ENCODE data around the gene AASDH. TPM values are rescaled to one million over a fixed set of nuclear protein-coding genes. Genes with fewer than 3 reads are reported as not detected.

Gene AASDH
- total RNA-seq, 2 donors from 2014 or later = 12.8 to 18.5 TPM

DNA sequence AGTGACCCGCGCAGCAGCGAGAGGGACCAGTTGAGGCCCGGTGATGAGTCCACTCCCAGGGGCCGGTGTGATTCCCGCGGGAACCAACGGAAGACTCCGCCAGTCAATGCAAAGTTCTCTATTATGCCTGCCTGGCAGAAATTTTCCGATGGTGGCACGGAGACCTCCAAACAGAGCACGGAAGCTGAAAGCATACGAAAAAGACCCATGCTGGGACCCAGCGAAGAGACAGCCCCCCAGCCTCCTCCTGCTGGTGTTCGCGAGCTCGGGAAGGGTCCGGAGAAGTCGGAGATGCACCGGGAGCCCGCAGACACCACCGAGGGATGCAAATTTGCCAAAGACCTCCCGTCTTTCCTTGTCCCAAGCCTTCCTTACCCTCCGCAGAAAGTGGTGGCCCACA lies 71.7 kb downstream of the AASDH start:
- H3K27ac ChIP-seq = no peak overlapping the region
- intact Hi-C loops (cut with DNase I) = no loop called here
- no peaks in the 10 kb centered on the region for H3K27me3 ChIP-seq (replicated peaks; ENCODE audit: insufficient read depth)
- no peak overlapping the region for H3K4me3 ChIP-seq
- no peaks in the 10 kb centered on the region for H3K4me1 ChIP-seq (replicated peaks)
- no peaks in the 10 kb centered on the region for H3K36me3 ChIP-seq
- WGBS = 98% methylated on average over 24 of the region's 24 CpGs
- H3K9me3 ChIP-seq = no peaks in the 10 kb centered on the region
- TF ChIP-seq POLR2AphosphoS5 (IDR thresholded peaks at IDR 0.05) = no peak
- TF ChIP-seq, protein P1, sequence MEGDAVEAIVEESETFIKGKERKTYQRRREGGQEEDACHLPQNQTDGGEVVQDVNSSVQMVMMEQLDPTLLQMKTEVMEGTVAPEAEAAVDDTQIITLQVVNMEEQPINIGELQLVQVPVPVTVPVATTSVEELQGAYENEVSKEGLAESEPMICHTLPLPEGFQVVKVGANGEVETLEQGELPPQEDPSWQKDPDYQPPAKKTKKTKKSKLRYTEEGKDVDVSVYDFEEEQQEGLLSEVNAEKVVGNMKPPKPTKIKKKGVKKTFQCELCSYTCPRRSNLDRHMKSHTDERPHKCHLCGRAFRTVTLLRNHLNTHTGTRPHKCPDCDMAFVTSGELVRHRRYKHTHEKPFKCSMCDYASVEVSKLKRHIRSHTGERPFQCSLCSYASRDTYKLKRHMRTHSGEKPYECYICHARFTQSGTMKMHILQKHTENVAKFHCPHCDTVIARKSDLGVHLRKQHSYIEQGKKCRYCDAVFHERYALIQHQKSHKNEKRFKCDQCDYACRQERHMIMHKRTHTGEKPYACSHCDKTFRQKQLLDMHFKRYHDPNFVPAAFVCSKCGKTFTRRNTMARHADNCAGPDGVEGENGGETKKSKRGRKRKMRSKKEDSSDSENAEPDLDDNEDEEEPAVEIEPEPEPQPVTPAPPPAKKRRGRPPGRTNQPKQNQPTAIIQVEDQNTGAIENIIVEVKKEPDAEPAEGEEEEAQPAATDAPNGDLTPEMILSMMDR (IDR thresholded peaks at IDR 0.05) = no peak
- DNase-seq (ENCODE audit: low spot score) = no peak

GRCh38 chr4:56315041-56315440 lies 72.2 kb downstream of the AASDH start:
- intact Hi-C loops (cut with DNase I) = no loop called here
- Histone ChIP-seq H3K36me3 (no peaks in the 10 kb centered on the region), H3K27me3 (replicated peaks; ENCODE audit: insufficient read depth) (no peaks in the 10 kb centered on the region), H3K4me3 (no peak overlapping the region), H3K4me1 (replicated peaks) (no peaks in the 10 kb centered on the region), H3K27ac (no peak overlapping the region), H3K9me3 (no peaks in the 10 kb centered on the region)
- TF ChIP-seq, protein P1 (IDR thresholded peaks at IDR 0.05) = no peak
- no peak for TF ChIP-seq POLR2A (IDR thresholded peaks at IDR 0.05)
- no peak for TF ChIP-seq POLR2AphosphoS5 (IDR thresholded peaks at IDR 0.05)
- no peak for DNase-seq (ENCODE audit: low spot score)
- 97% methylated on average over 29 of the region's 29 CpGs for WGBS

GRCh38 chr4:56314207-56314915 lies 72.9 kb downstream of the AASDH start:
- Histone ChIP-seq H3K4me3 (no peak overlapping the region), H3K36me3 (no peaks in the 10 kb centered on the region), H3K27me3 (replicated peaks; ENCODE audit: insufficient read depth) (no peaks in the 10 kb centered on the region), H3K27ac (no peak overlapping the region), H3K9me3 (no peaks in the 10 kb centered on the region), H3K4me1 (replicated peaks) (no peaks in the 10 kb centered on the region)
- TF ChIP-seq POLR2A (IDR thresholded peaks at IDR 0.05) (no peak), POLR2AphosphoS5 (IDR thresholded peaks at IDR 0.05) (no peak)
- TF ChIP-seq, protein P1 (IDR thresholded peaks at IDR 0.05) = no peak
- no peak for DNase-seq (ENCODE audit: low spot score)
- 94% methylated on average over 50 of the region's 50 CpGs for WGBS
- intact Hi-C loops (cut with DNase I) = no loop called here

- 97% methylated on average over 12 of the region's 12 CpGs for WGBS
- Histone ChIP-seq H3K4me3 (no peak overlapping the region), H3K36me3 (no peaks in the 10 kb centered on the region), H3K9me3 (no peaks in the 10 kb centered on the region), H3K27ac (no peak overlapping the region), H3K4me1 (replicated peaks) (no peaks in the 10 kb centered on the region), H3K27me3 (replicated peaks; ENCODE audit: insufficient read depth) (no peaks in the 10 kb centered on the region)
- TF ChIP-seq POLR2AphosphoS5 (IDR thresholded peaks at IDR 0.05) (no peak), POLR2A (IDR thresholded peaks at IDR 0.05) (no peak)
- TF ChIP-seq, protein P1 (IDR thresholded peaks at IDR 0.05) = no peak
- no peak for DNase-seq (ENCODE audit: low spot score)
- intact Hi-C loops (cut with DNase I) = no loop called here
Measured at GRCh38 chr4:56313132-56313531, 74.2 kb downstream of the AASDH start.

GRCh38 chr4:56311299-56311975 lies 75.9 kb downstream of the AASDH start:
- DNase-seq (ENCODE audit: low spot score) = no peak
- no peaks in the 10 kb centered on the region for H3K9me3 ChIP-seq
- H3K27me3 ChIP-seq (replicated peaks; ENCODE audit: insufficient read depth) = no peaks in the 10 kb centered on the region
- no peak overlapping the region for H3K4me3 ChIP-seq
- WGBS = 36% methylated on average over 7 of the region's 7 CpGs
- intact Hi-C loops (cut with DNase I) = no loop called here
- H3K4me1 ChIP-seq (replicated peaks) = no peaks in the 10 kb centered on the region
- H3K36me3 ChIP-seq = no peaks in the 10 kb centered on the region
- H3K27ac ChIP-seq = no peak overlapping the region
- TF ChIP-seq POLR2A (IDR thresholded peaks at IDR 0.05) (no peak), POLR2AphosphoS5 (IDR thresholded peaks at IDR 0.05) (no peak)
- TF ChIP-seq, protein P1 (IDR thresholded peaks at IDR 0.05) = no peak

All from prostate gland (tissue), 2 donors.